Neutrophil (primary cell): Measurements from ENCODE around the gene IBTK.

ENCODE experiments used
- H3K27ac ChIP-seq: fragments of 200-600 bp; sonication (generic); 2 replicates; pipeline ENCODE4 v1.5.1; 2016; ENCODE audit warnings: mild to moderate bottlenecking, moderate library complexity
- H3K27me3 ChIP-seq: fragments of 200-600 bp; sonication (generic); 2 replicates; pipeline ENCODE4 v1.6.0; 2016; ENCODE audit warnings: mild to moderate bottlenecking
- H3K36me3 ChIP-seq: fragments of 200-600 bp; sonication (generic); 2 replicates; pipeline ENCODE4 v1.5.1; 2017
- H3K4me1 ChIP-seq, 2 experiments: fragments of 200-600 bp in 1 of 2; sonication (generic) in 1 of 2; 1 replicate in 1 of 2; 2 replicates in 1 of 2; pipeline versions ENCODE4 v1.5.1 to v1.6.1; 2013 to 2016; ENCODE audit warnings: low read depth in 1 of 2, low read length in 1 of 2, mild to moderate bottlenecking in 1 of 2, moderate library complexity in 1 of 2; ENCODE audit not compliant: control insufficient read depth in 1 of 2, insufficient read depth in 1 of 2
- H3K4me3 ChIP-seq, 2 experiments: fragments of 200-600 bp in 1 of 2; sonication (generic) in 1 of 2; 1 replicate in 1 of 2; 2 replicates in 1 of 2; pipeline ENCODE4 v1.5.1; 2013 to 2016; ENCODE audit warnings: low read depth in 1 of 2, low read length in 1 of 2, mild to moderate bottlenecking in 1 of 2, moderate library complexity in 1 of 2
- H3K9me3 ChIP-seq: fragments of 200-600 bp; sonication (generic); 2 replicates; pipeline ENCODE4 v1.5.1; 2016
- TF ChIP-seq, protein P1 (sequence below): fragments of 200-600 bp; sonication (generic); IDR thresholded peaks from 2 replicates; pipeline ENCODE4 v1.5.1; 2016; ENCODE audit warnings: antibody characterized with exemption

Gene IBTK

DNA sequence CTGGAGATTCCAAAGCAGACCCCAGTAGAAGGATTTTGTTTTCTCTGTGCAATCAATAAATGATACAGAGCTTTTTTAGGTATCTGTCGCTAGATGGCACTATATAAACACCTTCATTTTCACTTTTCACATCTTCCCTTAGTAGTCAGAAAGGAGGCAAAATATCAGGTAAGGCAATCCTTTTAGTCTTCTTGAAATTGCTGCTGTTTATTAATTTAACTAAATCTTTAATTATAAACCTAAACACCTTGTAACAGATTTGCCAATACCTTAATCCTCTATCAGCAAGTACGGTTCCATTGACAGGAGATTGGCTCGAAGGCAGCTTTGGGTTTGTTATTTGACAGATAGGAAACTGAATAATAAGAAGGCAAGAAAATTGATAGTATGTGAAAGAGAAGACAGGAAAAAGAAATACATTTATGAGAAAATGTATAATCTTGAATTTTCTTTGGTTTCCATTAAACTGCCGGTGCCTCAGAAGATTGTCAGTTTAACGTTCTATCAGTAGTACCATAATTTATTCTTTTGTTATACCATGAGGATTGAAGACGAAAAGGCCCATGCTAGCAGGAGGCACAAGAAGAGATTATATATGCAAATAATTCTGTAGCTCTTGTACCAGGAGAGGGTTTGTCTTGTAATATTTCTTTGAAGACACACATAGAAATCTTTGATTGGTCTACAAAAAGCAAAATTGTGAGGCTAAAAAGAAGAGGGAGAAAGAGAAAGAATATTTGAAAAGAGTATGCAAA, 23.5 kb upstream of the IBTK start:
- Histone ChIP-seq H3K4me1 (no peaks in the 10 kb centered on the region), H3K4me3 (no peak overlapping the region), H3K27me3 (peaks cover 7% of the 10 kb centered on the region), H3K9me3 (no peaks in the 10 kb centered on the region), H3K36me3 (no peaks in the 10 kb centered on the region), H3K27ac (no peak overlapping the region)
- TF ChIP-seq, protein P1, sequence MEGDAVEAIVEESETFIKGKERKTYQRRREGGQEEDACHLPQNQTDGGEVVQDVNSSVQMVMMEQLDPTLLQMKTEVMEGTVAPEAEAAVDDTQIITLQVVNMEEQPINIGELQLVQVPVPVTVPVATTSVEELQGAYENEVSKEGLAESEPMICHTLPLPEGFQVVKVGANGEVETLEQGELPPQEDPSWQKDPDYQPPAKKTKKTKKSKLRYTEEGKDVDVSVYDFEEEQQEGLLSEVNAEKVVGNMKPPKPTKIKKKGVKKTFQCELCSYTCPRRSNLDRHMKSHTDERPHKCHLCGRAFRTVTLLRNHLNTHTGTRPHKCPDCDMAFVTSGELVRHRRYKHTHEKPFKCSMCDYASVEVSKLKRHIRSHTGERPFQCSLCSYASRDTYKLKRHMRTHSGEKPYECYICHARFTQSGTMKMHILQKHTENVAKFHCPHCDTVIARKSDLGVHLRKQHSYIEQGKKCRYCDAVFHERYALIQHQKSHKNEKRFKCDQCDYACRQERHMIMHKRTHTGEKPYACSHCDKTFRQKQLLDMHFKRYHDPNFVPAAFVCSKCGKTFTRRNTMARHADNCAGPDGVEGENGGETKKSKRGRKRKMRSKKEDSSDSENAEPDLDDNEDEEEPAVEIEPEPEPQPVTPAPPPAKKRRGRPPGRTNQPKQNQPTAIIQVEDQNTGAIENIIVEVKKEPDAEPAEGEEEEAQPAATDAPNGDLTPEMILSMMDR, result no peak

DNA sequence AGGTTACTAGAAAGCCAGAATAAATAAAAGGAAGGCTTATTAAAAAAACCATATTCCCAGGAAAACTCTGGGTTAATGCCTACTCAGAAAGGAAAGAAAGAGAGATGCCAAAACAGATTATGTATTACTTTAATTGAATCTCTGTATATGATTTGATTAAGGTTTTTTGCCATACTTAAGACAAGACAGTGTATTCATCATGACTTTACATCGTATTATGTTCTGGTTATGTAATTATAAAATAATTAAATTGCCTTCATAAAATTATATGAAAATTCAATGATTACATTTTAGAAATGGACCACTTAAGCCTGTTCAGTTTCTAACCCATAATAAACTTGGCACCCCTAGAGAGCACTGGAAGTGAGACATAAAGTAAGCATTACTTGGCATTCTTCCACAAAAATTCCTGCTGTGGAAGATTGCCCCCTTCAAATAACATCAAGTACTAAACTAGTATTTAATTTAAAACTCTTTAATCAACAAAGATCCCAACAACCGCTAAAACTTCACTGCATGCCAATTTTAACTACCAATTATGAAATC, 20.8 kb upstream of the IBTK start:
- no peaks in the 10 kb centered on the region for H3K36me3 ChIP-seq
- H3K27ac ChIP-seq, result no peak overlapping the region
- no peaks in the 10 kb centered on the region for H3K4me1 ChIP-seq
- TF ChIP-seq, protein P1, result no peak
- peaks cover 7% of the 10 kb centered on the region for H3K27me3 ChIP-seq
- H3K4me3 ChIP-seq, result no peak overlapping the region
- no peaks in the 10 kb centered on the region for H3K9me3 ChIP-seq

DNA sequence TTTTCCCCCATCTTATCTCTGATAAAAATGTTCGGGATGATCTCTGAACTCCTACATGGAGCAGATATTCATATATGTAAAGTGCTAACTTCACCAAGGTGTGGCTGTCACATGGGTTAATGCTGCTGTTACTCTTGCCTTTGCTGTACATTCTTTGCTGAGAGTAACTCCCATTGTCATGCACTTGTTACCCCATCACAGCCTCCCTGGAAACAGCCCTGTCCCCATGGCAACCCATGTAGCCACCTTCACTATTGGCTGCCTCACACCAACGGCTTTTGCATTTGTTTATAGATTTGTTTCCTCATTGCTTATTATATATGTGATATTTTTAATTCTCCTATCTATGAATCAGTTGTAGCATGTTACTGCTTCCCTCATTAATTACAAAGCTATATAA, 17.3 kb upstream of the IBTK start:
- H3K4me3 ChIP-seq, result no peak overlapping the region
- no peaks in the 10 kb centered on the region for H3K9me3 ChIP-seq
- peaks cover 7% of the 10 kb centered on the region for H3K27me3 ChIP-seq
- no peaks in the 10 kb centered on the region for H3K4me1 ChIP-seq
- no peaks in the 10 kb centered on the region for H3K36me3 ChIP-seq
- no peak overlapping the region for H3K27ac ChIP-seq
- TF ChIP-seq, protein P1, result no peak

DNA sequence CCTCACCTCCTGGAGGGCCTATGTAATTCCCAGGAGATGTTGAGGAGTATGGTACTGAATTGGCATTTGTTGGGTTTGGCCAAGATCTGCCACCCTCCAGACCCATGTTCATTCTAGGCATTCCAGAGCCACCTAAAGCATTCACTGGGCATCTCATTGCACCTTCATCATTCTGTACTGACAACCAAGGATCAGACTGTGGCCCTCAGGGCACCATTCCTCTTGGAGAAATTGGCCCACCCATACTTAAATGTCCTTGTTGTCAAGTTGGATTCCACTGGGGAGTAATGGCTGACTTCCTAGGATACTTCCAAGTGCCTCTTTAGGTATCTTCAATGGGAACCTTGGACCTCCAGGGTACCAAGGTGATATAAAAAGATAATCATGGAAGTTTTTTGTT, 16.8 kb upstream of the IBTK start:
- TF ChIP-seq, protein P1, result no peak
- Histone ChIP-seq H3K27me3 (peaks cover 7% of the 10 kb centered on the region), H3K36me3 (no peaks in the 10 kb centered on the region), H3K4me1 (no peaks in the 10 kb centered on the region), H3K9me3 (no peaks in the 10 kb centered on the region), H3K4me3 (no peak overlapping the region), H3K27ac (no peak overlapping the region)

DNA sequence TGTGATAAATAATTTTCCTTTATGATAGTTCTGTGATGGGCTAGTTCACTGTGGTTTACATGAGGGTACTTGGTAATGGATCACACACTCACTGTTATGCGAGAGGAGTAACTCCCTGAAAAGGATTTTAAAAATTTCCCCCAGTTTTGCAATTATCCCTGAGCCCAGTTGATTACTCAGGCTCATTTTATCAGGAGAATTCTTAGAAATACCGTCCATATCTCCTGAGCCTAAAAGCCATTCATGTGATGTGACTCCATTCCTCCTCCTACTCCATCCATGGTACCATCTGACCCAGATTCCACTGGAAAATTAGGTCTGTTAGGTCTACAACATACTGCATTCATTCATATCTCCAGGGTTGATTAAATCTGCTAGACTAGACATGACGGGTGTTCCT, 16.4 kb upstream of the IBTK start:
- no peak overlapping the region for H3K27ac ChIP-seq
- no peak overlapping the region for H3K4me3 ChIP-seq
- TF ChIP-seq, protein P1, result no peak
- peaks cover 7% of the 10 kb centered on the region for H3K27me3 ChIP-seq
- no peaks in the 10 kb centered on the region for H3K36me3 ChIP-seq
- no peaks in the 10 kb centered on the region for H3K4me1 ChIP-seq
- no peaks in the 10 kb centered on the region for H3K9me3 ChIP-seq
